Fibroblast of the aortic adventitia (primary cell): ENCODE measurements around the gene EXOC1L. TPM values are rescaled to one million over a fixed set of nuclear protein-coding genes. Genes with fewer than 3 reads are reported as not detected.

Experiments used
- DNase-seq: peaks from one replicate; pipeline ENCODE4 v3.0.0-alpha.2; 2010; ENCODE audit warnings: low read depth
- H3K4me3 ChIP-seq: 2 replicates; pipeline ENCODE4 v1.5.1; 2011; ENCODE audit warnings: low read depth, mild to moderate bottlenecking, control low read depth, low read length, moderate library complexity
- total RNA-seq: library from RNA; depleted of rRNA; stranded (reverse); fragments of >200 nt; gene quantifications from 2 replicates; pipeline ENCODE4 v1.2.3, GENCODE V29; 2012; ENCODE audit warnings: low replicate concordance
- TF ChIP-seq, protein P1 (sequence below): IDR thresholded peaks from 2 replicates; pipeline ENCODE4 v1.5.1; 2011; ENCODE audit warnings: mild to moderate bottlenecking, low read length, control low read depth, inconsistent platforms; ENCODE audit not compliant: insufficient read depth

The EXOC1L gene
- total RNA-seq, 1 donor = not detected

DNA sequence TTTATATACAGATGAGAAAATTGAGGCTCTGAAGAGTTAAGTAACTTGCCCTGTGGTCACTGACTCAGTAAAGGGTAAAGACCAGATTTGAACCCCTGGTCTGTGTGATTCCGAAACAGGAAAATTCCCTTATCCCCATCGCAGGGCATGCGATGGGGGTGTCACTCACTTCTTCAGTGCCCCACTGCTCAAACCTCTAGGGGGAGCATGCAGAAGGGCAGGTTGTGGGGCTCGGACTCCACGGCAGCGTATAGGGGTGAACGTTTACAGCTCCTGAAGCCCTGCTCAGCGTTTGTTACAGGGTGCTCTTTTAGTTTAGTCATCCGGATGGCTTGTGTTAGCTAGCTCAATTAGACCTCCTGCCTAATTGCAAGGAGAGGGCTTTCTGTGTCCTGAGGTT lies 30.1 kb downstream of the EXOC1L start:
- DNase-seq = no peak
- TF ChIP-seq, protein P1, sequence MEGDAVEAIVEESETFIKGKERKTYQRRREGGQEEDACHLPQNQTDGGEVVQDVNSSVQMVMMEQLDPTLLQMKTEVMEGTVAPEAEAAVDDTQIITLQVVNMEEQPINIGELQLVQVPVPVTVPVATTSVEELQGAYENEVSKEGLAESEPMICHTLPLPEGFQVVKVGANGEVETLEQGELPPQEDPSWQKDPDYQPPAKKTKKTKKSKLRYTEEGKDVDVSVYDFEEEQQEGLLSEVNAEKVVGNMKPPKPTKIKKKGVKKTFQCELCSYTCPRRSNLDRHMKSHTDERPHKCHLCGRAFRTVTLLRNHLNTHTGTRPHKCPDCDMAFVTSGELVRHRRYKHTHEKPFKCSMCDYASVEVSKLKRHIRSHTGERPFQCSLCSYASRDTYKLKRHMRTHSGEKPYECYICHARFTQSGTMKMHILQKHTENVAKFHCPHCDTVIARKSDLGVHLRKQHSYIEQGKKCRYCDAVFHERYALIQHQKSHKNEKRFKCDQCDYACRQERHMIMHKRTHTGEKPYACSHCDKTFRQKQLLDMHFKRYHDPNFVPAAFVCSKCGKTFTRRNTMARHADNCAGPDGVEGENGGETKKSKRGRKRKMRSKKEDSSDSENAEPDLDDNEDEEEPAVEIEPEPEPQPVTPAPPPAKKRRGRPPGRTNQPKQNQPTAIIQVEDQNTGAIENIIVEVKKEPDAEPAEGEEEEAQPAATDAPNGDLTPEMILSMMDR = no peak
- no peak overlapping the region for H3K4me3 ChIP-seq

DNA sequence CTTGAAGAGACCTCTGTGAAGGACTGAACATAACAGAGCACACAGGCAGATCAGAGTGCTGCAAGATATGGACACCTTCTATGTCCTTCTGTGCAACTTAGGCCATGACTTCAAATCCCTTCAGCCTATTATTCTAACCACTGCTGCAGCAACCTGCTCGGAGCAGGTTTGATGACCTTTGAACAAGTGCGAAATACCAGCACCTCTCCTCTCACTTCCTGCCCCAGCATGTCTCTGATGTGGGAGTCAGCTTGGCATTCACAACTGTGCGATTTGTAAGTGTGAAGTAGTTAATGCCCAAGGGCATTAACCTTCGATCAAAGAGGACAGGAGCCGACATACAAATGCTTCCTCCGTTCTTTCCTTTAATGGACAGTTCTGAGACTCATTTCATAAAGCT lies 32.3 kb downstream of the EXOC1L start:
- DNase-seq = no peak
- TF ChIP-seq, protein P1 = no peak
- H3K4me3 ChIP-seq = no peak overlapping the region

DNA sequence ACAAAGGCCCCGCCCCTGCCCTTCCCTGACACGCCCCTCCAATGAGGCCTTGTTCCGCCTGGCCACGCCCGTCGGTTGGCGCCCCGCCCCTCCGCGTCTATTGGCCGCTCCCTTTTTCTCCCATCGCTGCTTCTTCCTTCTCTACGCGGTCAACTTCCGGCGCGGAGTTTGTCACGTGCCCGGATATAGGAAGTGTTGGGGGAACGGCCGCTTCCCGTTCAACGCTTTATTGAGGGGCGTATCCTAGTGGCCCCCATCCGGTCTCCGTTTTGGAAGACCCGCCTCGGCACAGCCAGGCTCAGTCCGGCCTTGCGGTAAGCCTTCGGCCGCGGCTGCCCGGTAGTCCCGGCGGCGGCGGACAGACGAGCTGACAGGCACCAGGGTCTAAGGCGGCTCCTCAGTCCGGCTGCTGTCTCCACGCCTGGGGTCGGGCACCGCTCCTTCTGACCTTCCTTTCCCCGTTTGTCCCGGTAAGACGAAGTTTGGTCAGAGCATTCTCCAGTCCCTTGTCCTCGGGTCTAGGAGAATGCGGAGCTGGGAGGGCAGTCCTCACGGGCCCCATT lies 34.0 kb downstream of the EXOC1L start, which contains the start of gene EXOC1:
Gene EXOC1, plus strand, starts transcription at position 165 of the 563 bp plus-strand sequence. CDS start 4,676 bp downstream, outside the sequence.
- peak; percentile 95 for DNase-seq
- TF ChIP-seq, protein P1 = no peak
- peak within 1 kb of the TSS; percentile 94 for H3K4me3 ChIP-seq

DNA sequence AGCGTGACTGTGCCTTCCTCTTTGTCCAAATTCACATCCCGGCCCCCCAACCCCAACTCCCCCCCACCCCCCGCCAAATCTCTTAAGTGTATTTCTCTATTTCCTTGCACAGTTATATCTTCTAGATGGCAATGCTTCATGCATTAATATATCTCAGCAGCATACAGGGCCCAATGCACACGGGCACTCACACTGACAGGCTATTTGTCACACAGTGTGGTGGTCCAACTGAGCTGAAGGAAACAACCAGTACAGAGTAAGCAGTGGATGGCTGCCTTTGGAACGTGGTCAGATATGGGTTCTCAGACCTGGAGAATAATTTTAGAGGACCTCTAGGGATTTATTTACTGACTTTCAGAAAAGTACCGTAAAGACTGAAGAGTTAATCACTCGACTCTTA lies 34.5 kb downstream of the EXOC1L start:
- TF ChIP-seq, protein P1 = no peak
- peak overlapping the region; percentile 94 for H3K4me3 ChIP-seq
- DNase-seq = no peak

DNA sequence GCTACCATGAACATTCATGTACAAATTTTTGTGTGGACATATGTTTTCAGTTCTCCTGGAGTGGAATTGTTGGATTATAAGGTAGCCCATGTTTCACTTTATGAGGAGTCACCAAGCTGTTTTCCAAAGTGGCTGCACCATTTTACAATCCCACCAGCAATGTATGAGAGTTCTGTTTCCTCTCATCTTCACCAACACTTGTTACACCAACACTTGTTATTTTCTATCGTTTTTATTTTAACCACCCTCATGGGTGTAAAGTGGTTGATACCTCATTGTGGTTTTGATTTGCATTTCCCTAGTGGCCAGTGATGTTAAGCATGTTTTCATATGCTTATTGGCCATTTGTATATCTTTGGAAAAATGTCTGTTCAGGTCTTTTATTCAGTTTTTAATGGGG lies 38.0 kb downstream of the EXOC1L start:
- H3K4me3 ChIP-seq = no peak overlapping the region
- TF ChIP-seq, protein P1 = no peak
- no peak for DNase-seq

DNA sequence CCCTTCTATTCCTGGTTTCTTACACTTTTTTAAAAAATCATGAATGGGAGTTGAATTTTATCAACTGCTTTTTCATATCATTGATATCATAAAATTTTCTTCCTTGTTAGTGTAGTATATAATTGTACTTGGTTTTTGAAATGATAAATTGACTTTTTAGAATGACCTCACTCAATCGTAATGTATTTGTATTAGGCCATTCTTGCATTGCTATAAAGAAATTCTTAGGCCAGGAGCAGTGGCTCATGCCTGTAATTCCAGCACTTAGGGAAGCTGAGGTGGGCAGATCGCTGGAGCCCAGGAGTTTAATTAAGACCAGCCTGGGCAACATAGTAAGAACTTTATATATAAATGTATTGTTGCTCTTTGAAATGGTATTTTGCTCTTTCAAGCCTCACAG lies 40.1 kb downstream of the EXOC1L start:
- H3K4me3 ChIP-seq = no peak overlapping the region
- no peak for DNase-seq
- TF ChIP-seq, protein P1 = no peak
